ENCODE results near the gene ZNF776.
"Not testable (repeated sequence)": the region's sequence is repeated elsewhere in the genome, so short reads cannot be mapped to it uniquely, and the experiment has no call there.

Gene ZNF776

GRCh38 chr19:57778336-57778735 is 31.7 kb downstream of the ZNF776 start:
- DNase-seq (ENCODE audit: low spot score), result no peak

- no peak for DNase-seq (ENCODE audit: low spot score)
Observed at GRCh38 chr19:57779220-57779845, 32.7 kb downstream of the ZNF776 start.

- no peak for DNase-seq (ENCODE audit: low spot score)
Observed at GRCh38 chr19:57786286-57786685, 39.7 kb downstream of the ZNF776 start.

GRCh38 chr19:57786906-57787305 is 40.3 kb downstream of the ZNF776 start:
- no peak for DNase-seq (ENCODE audit: low spot score)

GRCh38 chr19:57788114-57788692 is 41.6 kb downstream of the ZNF776 start:
- DNase-seq (ENCODE audit: low spot score), result no peak

- no peak for DNase-seq (ENCODE audit: low spot score)
Observed at GRCh38 chr19:57789288-57789687, 42.7 kb downstream of the ZNF776 start.

- not testable (repeated sequence) for DNase-seq (ENCODE audit: low spot score)
Observed at GRCh38 chr19:57796580-57796979, 50.0 kb downstream of the ZNF776 start.

GRCh38 chr19:57800696-57801095 is 54.1 kb downstream of the ZNF776 start:
- no peak for DNase-seq (ENCODE audit: low spot score)

GRCh38 chr19:57802269-57802668 is 55.7 kb downstream of the ZNF776 start:
- no peak for DNase-seq (ENCODE audit: low spot score)

GRCh38 chr19:57803265-57803593 is 56.6 kb downstream of the ZNF776 start:
- no peak for DNase-seq (ENCODE audit: low spot score)

- DNase-seq (ENCODE audit: low spot score), result no peak
Observed at GRCh38 chr19:57803594-57804325, 57.1 kb downstream of the ZNF776 start.

GRCh38 chr19:57807541-57807940 is 60.9 kb downstream of the ZNF776 start:
- no peak for DNase-seq (ENCODE audit: low spot score)

Measured in activated CD4-positive, alpha-beta T cell treated with anti-CD3 and anti-CD28 coated beads, Interleukin-2, Interleukin-4, amounts not matched to agents 100 ng/mL and 50 ng/mL, durations not matched to agents 16 hours and 8 hours (primary cell).